ENCODE measurements around the gene KRT78.

The KRT78 gene

DNA sequence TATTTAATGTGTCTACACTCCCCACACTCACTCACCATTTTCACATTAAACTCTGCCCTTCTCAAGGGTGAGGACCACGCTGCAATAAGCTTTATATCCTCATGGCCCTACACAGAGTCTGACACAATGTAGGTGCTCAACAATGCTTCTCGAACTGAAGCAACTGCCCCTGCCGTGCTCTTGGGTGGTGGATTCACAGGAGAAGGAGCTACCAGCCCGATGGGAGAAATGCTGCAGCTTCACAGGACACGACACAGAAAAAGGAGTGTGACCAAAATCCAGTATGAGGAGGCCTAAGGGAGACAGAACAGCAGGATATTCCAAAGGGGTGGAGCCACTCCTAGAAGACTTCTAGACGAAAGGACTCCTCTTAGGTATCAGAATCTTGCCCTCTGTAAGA, 46.4 kb downstream of the KRT78 start:
- no peak for TF ChIP-seq MAX (IDR thresholded peaks at IDR 0.05)
- TF ChIP-seq TCF12 (IDR thresholded peaks at IDR 0.05; ENCODE audit: low read depth): no peak
- no peak for TF ChIP-seq CREB1 (IDR thresholded peaks at IDR 0.05; ENCODE audit: low read depth)
- no peak for TF ChIP-seq TEAD4 (IDR thresholded peaks at IDR 0.05)
- no peak for TF ChIP-seq RAD21 (IDR thresholded peaks at IDR 0.05; ENCODE audit: low read depth)
- TF ChIP-seq TAF1 (IDR thresholded peaks at IDR 0.05; ENCODE audit: low read depth): no peak
- no peak for TF ChIP-seq EP300 (IDR thresholded peaks at IDR 0.05; ENCODE audit: borderline replicate concordance)
- TF ChIP-seq, protein P1, sequence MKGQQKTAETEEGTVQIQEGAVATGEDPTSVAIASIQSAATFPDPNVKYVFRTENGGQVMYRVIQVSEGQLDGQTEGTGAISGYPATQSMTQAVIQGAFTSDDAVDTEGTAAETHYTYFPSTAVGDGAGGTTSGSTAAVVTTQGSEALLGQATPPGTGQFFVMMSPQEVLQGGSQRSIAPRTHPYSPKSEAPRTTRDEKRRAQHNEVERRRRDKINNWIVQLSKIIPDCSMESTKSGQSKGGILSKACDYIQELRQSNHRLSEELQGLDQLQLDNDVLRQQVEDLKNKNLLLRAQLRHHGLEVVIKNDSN (IDR thresholded peaks at IDR 0.05): no peak
- TF ChIP-seq CEBPB (IDR thresholded peaks at IDR 0.05): no peak
- TF ChIP-seq EGR1 (IDR thresholded peaks at IDR 0.05): no peak
- no peak for TF ChIP-seq FOXM1 (IDR thresholded peaks at IDR 0.05; ENCODE audit: borderline replicate concordance, low read depth)
- TF ChIP-seq YY1 (IDR thresholded peaks at IDR 0.05; ENCODE audit: low read depth): no peak
- no peak for TF ChIP-seq ZBTB7A (IDR thresholded peaks at IDR 0.05; ENCODE audit: low read depth)
- TF ChIP-seq, protein P2, sequence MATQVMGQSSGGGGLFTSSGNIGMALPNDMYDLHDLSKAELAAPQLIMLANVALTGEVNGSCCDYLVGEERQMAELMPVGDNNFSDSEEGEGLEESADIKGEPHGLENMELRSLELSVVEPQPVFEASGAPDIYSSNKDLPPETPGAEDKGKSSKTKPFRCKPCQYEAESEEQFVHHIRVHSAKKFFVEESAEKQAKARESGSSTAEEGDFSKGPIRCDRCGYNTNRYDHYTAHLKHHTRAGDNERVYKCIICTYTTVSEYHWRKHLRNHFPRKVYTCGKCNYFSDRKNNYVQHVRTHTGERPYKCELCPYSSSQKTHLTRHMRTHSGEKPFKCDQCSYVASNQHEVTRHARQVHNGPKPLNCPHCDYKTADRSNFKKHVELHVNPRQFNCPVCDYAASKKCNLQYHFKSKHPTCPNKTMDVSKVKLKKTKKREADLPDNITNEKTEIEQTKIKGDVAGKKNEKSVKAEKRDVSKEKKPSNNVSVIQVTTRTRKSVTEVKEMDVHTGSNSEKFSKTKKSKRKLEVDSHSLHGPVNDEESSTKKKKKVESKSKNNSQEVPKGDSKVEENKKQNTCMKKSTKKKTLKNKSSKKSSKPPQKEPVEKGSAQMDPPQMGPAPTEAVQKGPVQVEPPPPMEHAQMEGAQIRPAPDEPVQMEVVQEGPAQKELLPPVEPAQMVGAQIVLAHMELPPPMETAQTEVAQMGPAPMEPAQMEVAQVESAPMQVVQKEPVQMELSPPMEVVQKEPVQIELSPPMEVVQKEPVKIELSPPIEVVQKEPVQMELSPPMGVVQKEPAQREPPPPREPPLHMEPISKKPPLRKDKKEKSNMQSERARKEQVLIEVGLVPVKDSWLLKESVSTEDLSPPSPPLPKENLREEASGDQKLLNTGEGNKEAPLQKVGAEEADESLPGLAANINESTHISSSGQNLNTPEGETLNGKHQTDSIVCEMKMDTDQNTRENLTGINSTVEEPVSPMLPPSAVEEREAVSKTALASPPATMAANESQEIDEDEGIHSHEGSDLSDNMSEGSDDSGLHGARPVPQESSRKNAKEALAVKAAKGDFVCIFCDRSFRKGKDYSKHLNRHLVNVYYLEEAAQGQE (IDR thresholded peaks at IDR 0.05; ENCODE audit: low read depth): no peak
- no peak for TF ChIP-seq NFIC (IDR thresholded peaks at IDR 0.05)

- TF ChIP-seq EGR1 (IDR thresholded peaks at IDR 0.05): no peak
- TF ChIP-seq NFIC (IDR thresholded peaks at IDR 0.05): no peak
- no peak for TF ChIP-seq TCF12 (IDR thresholded peaks at IDR 0.05; ENCODE audit: low read depth)
- TF ChIP-seq TEAD4 (IDR thresholded peaks at IDR 0.05): no peak
- no peak for TF ChIP-seq MAX (IDR thresholded peaks at IDR 0.05)
- no peak for TF ChIP-seq FOXM1 (IDR thresholded peaks at IDR 0.05; ENCODE audit: borderline replicate concordance, low read depth)
- TF ChIP-seq, protein P1 (IDR thresholded peaks at IDR 0.05): no peak
- no peak for TF ChIP-seq YY1 (IDR thresholded peaks at IDR 0.05; ENCODE audit: low read depth)
- TF ChIP-seq CEBPB (IDR thresholded peaks at IDR 0.05): no peak
- TF ChIP-seq EP300 (IDR thresholded peaks at IDR 0.05; ENCODE audit: borderline replicate concordance): no peak
- TF ChIP-seq, protein P2 (IDR thresholded peaks at IDR 0.05; ENCODE audit: low read depth): no peak
- TF ChIP-seq ZBTB7A (IDR thresholded peaks at IDR 0.05; ENCODE audit: low read depth): no peak
- no peak for TF ChIP-seq TAF1 (IDR thresholded peaks at IDR 0.05; ENCODE audit: low read depth)
- no peak for TF ChIP-seq CREB1 (IDR thresholded peaks at IDR 0.05; ENCODE audit: low read depth)
- no peak for TF ChIP-seq RAD21 (IDR thresholded peaks at IDR 0.05; ENCODE audit: low read depth)
These were observed 47.0 kb downstream of the KRT78 start for GRCh38 chr12:52801773-52802172.

DNA sequence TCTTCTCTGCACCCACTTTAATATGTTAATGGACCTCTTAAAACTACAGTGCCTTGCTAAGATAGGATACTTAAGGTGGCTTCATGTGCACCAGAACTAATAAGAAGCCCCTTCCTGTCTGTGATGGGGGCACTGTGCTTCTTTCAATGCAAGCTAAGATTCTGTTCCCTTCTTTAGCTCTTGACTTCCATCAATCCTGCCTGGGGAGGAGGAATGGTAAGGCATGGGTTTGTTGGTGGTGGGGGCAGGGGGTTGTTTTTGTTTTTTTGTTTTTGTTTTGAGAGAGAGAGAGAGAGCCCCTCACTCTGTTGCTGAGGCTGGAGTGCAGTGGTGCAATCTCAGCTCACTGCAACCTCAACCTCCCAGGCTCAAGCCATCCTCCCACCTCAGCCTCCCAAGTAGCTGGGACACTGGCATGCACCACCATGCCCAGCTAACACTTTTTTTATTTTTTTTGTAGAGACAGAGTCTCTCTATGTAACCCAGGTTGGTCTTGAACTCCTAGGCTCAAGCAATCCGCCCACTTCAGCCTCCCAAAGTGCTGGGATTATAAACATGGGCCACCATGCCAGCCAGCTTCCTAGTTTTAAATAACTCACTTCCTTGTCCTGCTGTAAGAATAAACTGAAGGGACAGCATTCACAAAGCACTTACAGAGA, 48.4 kb downstream of the KRT78 start:
- TF ChIP-seq RAD21 (IDR thresholded peaks at IDR 0.05; ENCODE audit: low read depth): no peak
- TF ChIP-seq TAF1 (IDR thresholded peaks at IDR 0.05; ENCODE audit: low read depth): no peak
- TF ChIP-seq TCF12 (IDR thresholded peaks at IDR 0.05; ENCODE audit: low read depth): no peak
- no peak for TF ChIP-seq MAX (IDR thresholded peaks at IDR 0.05)

DNA sequence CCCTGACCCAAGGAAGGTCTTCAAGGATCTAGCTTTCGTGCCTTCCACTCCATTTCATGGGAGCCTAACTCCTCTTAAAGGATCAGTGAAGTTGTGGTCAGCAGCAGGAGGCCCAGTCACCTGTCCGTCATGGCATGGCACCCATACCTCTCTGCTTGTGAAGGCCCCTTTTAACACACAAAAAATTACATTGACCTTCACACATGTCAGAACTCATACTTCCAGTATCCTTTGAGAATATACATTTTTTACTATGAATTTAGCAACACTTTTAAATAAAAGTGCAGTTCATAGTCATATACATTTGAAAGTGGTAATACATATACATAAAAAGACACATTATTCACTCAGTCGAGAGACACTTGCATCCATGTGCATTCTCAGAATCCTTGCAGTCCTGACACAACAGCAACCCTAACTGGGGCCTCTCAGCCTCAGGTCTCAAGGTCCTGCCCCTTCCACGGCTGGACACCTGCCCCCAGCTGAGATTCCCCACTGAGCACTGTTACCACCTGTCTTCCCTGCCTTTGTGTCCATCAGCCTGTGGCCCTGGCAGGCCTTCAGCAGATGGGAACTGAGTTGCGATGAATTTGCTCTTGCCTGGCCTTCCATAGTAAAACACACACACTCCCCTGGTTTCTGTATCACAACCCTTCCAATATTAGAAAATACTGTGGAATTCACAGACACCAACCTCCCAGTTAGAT, 49.1 kb downstream of the KRT78 start:
- TF ChIP-seq RAD21 (IDR thresholded peaks at IDR 0.05; ENCODE audit: low read depth) (no peak), EGR1 (IDR thresholded peaks at IDR 0.05) (no peak), CEBPB (IDR thresholded peaks at IDR 0.05) (no peak), EP300 (IDR thresholded peaks at IDR 0.05; ENCODE audit: borderline replicate concordance) (no peak), TCF12 (IDR thresholded peaks at IDR 0.05; ENCODE audit: low read depth) (no peak)

GRCh38 chr12:52798671-52799504, 49.9 kb downstream of the KRT78 start:
- TF ChIP-seq RAD21 (IDR thresholded peaks at IDR 0.05; ENCODE audit: low read depth): no peak; the same call in 1 of the 2 replicates
- peak; percentile 77 for TF ChIP-seq TEAD4 (IDR thresholded peaks at IDR 0.05)
